GM21526 (cell line): ENCODE data around the gene URB1.
"Not testable (repeated sequence)": the region's sequence is repeated elsewhere in the genome, so short reads cannot be mapped to it uniquely, and the experiment has no call there.

ENCODE experiments used
- ATAC-seq: cut with Tn5 transposase; IDR thresholded peaks from one replicate; pipeline ENCODE4 v1.9.1; 2021; ENCODE audit warnings: moderate library complexity; ENCODE audit not compliant: unreplicated experiment, low FRiP score

URB1 gene

DNA sequence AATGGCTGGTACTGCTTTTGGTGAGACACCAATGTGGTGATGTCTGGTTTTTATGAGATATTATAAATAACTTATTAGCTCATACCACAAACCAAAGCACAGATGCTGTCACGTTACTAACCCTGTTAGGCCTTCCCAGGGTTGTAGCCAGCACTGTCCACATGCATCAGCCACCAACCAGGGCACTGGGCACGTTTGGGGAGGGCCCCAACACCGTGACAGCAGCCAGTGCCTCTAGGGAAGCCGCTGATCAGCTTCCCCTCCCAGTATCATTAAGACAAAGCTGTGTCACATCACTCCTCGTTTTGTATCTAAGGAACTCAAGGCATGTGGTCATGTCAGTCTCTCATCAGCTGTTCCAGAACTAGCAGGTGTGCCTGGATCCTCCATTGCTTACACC is 13.9 kb downstream of the URB1 start:
- ATAC-seq, result no peak

DNA sequence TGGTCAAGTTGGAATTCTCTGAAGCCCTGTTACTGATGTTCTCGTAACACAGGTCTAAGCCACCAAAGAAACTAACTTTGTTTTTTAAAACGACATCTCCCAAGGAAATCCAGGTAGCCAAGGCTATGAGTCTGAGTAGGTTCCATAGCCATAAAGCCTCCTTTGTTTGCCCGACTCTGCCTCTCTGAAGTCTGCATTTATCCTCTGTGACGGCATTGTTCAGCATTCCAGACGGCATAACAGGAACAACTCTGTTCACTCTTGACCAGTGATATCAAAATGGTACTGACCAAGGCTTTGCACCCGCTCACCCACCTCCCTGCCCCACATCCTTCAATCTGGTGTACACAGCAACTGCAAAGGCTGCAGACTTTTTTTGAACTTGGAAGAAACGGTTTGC is 14.8 kb downstream of the URB1 start:
- ATAC-seq, result no peak

DNA sequence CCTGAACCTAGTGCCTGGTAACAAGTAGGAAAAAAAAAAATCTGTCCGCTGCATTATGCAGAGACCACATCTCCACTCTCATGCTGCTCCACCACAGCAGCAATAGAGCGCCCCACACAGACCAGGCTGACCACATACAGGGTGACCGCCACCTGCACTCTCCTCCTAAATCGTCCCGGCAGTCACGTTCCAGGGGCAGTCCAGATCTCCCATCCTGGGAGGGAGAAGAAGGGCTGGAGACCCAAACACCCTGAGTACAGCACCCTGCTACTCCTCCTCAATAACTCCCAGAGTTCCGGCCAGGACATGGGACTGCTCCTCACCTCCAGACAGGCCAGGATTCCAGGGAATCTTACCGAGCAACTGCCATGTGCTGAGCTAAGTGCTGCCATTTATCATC is 15.3 kb downstream of the URB1 start:
- no peak for ATAC-seq

DNA sequence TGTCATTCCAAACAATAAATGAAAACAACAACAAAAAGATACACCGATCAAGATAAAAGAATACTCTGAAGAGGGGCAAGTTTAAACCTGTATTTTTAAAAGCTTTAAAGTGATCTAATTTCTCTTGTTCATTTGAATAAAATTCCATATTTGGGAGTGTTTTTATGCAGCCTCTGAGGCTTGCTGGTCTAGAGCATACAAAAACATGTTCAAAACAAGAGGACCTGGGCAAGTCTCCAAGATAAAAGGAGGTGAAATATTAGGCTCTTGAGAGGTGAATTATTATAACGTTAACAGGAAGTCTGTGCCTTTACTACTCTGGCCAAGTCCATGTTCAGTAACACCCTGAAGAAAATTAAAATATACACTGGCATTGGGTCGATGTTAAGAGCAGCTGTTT is 20.1 kb downstream of the URB1 start:
- ATAC-seq, result no peak

DNA sequence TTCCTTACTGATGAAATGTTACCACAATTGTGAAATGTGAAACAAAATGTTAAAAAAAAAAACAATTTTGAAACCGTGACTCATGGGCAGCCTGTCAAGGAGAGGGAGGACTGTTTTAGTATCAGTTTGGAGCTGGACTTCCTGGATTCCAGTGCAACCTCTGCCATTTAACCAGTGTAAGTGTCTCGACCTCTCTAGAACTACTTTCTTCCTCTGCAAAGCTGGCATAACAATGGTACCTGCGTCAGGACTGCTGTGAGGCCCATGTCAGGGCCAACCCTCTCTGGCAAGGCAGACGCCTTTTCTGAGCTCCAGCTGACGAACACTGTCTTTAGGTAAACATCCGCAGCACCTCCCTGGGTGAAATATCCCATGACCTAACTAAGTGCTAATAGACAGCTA is 20.9 kb downstream of the URB1 start:
- ATAC-seq, result no peak

DNA sequence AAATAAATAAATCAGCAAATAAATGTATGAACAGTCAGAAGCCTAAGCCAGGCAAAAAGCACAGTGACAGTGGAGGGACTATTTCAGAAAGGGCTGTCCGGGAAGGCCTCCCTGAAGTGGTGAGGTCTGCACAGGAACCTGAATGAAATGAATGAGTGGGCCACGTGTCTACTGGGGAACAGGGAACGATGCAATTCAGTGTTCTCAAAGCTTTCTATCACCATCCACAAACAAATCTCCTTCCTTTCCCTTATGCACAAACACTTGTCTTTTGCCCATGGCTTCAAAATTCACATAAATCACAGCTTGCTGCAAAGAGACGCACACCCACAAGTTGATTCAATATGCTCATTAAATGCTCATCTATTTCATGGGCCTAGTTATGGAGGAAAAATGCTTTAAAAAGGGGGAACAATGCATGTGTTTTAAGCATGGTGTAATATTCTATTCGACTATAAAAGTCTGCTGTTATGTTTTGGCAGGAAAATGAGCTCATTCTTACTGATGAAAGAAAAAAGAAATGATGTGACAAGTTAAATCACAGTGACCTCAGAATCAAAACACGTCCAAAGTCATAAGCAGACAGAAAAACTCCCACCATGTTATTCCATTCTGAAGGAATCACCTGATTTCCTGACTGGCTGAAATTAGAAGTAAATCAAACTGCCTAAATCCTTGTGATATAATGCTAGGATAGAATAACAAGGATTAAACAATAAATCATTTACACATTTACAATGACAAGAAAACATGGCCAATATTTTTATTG is 21.6 kb downstream of the URB1 start:
- ATAC-seq, result no peak

DNA sequence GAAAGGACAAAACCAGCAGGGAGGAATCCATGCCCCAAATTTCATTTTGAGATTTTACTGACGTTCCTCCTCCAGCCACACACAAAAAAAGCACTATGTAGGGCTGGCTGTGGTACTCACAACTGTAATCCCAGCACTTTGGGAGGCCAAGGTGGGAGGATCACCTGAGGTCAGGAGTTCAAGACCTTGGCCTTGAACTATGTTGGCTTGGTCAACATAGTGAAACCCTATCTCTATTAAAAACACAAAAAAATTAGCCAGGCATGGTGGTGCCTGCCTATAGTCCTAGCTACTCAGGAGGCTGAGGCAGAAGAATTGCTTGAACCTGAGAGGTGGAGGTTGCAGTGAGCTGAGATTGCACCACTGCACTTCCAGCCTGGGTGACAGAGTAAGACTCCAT is 23.9 kb downstream of the URB1 start:
- ATAC-seq, result not testable (repeated sequence)

DNA sequence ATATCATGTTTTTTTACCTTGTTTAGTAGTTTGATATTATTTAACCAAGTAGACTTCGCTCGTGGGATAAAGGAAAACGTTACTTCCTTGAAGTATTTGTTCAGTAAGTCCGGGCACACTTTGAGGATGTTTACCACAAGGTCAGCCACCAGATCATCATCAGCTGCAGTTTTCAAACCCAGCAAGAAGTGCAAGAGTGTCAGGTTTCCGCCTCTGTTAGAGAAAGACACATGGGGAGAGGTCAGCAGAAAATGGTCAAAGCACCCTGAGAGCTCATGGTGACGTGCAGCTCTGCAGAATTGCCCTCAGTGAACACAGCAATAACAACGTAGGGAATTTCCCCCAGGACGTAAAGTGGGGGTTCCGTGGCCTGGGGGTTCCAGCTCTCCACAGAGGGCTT is 24.4 kb downstream of the URB1 start:
- no peak for ATAC-seq

DNA sequence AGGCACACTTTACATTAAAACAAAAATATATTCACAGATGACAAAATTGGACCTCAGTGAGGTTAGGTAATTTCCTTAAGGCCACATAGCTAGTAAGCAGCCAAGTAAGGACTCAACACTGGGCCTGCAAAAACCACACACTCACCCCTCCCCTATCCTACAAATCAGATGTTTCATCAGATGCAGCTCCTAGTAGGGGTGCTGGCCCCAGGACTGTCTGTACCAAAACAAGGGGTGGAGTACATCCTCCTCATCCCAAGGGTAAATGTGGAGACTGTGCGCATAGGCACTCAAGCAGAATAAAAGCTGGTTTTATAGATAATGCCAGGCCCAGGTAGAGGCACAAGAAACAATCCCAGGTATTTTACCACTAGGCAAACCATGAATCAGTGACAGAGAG is 25.7 kb downstream of the URB1 start:
- no peak for ATAC-seq

DNA sequence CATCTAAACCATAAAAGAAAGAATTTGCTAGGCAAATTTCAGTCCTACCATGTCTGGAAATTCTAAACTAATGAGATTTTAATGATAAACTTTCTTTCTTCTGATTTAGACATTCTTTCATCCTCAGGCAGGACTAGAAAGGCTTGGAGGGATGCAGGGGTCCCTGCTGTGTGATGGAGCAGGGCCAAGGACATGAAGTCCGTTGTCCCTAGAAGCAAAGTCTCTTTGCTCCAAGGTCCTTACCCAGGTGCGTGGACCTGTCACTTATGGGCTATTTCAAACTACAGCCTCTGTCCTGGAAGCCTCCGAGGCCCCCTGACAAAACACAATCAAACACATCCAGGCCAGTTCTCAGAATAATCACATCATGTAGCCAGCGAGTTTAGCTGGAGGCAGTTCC is 26.6 kb downstream of the URB1 start:
- ATAC-seq, result no peak

DNA sequence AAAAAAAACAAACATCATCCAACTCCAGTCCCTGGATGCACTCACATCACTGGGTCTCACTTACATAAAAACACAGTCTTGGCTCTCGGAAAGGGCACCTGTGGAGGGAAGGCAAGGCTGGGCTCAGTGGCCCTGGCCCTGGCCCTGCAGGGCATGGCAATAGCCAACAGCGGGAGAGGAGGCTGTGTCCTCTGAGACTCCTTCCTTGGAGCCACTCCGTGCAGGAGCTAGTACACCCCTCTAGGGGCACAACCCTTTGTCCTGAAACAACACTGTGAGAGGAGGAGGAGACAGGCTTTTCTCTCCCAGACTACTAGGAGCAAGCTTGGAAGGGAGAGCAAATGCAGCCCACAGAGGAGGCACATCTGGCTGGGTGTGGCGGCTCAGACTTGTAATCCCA is 28.0 kb downstream of the URB1 start:
- ATAC-seq, result no peak

DNA sequence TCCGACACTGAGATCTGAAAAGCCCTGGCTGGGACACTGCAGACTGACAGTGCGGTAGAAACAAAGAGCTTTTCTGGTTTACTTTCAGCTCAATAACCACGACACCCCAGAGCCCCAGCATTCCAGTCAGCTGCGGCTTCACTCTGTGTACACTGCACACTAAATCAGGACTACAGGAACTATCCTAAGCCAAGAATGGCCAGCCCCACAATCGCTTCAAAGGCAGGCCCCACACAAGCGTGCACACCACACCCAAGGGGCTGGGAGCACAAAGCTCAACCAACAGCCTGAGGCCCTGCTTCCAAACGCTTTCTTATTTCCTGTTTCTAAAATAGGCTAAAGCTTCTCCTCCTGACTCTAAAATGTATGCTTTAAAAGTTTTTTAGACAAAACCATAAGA is 28.4 kb downstream of the URB1 start:
- no peak for ATAC-seq

DNA sequence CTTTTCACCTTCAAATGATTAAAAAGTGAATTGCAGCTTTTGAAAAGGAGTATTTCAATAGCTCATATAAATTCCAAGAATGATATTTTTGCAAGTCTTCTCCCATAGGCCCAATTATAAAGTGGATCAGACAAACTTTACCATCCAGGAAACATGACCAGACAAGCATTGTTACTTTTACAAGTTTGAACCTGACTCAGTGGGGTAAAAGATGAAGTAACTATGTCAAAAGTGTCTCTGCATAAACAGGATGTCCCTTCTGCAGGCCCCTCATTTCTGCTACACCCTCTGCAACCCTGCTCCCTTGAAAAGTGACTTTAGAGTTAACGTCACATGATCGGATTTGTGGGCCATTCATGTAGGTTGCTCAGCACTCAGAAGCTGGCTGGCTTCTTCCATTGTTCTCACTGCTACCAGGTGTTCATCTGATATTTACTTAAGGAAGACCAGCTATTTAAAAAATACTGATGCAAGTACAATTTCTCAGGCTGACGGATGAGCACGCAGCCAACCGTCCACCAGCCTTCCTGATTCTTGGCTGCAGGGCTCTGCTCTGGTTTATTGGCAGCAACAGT is 32.3 kb downstream of the URB1 start:
- no peak for ATAC-seq

DNA sequence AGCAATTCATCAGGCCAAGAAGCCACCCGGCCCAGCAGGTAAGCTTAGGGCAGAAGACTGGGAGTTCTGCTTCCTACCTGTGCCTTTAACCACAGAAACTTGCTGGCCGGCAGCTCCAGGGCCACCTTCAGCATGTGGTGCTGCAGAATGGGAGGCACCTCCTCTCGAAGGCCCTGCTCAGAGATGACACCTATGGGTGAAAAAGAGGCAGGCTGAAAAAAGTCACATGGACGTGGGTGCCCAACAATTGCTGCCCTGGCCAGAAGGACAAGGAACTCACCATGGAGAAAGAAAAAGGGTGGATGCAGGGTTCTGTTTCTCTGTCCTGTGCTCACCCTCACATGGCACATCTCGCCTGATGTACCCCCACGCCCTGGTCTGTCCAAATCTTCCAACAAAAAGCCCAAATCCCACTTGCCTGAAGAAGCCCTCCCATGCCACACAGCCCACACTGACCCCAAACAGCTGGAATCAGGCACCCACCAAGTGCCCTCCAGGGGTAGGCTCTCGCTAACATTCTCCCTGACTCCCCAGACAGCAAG is 33.0 kb downstream of the URB1 start:
- no peak for ATAC-seq

DNA sequence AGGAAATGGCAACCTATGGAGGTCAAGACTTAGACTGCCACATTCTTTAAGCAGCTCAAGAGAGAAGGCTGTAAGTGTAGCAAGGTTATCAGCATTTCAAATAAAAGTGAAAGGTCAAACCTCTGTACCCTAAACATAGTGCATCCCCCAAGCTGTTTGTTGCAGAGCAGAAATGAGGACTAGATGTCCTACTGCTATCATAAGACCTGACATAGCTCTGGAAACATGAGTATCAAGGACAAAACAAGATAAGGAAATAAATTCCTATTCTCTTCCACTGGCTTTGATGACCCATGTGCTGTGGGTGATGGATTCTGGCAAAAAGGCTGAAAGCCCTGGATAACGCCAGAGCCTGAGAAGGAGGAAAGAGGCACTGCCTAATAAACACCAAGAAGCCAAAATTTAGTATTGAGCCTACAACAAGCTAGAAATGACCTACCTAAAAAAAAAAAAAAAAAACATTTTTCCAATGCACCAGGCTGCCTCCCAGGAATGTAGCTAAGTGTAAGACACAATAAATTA is 35.9 kb downstream of the URB1 start:
- ATAC-seq, result no peak

DNA sequence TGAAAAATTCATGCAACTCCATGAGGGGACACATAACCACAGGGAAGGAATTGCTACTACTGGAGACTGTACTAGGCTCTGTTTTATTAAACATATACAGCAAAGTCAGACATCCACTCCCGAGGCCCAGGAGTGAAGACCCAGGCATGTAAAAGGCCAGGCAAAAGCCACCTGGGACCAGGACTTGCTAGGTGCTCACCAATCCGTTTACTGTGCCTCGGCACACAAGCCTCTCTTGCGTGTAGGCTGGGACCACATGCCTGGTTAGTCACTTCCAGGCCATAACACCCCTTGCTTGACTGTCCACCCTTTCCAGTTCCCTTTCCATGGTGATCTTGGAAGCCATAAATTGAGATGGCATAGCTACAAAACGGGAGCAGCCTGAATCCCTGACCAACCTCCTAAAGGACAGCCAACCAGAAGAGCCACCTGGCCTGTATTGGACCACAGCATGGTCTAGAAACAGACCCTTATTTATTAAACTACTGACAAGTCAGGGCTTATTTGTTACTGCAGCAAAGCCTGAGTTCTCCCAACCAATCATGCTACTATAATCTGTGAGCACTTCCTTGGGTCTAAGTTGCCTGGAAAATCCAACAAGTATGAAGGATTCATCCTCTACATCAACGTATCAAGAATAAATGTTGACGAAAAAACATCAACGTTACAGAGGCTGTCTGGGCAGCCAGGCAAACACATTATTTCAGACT is 39.7 kb downstream of the URB1 start:
- ATAC-seq, result no peak

DNA sequence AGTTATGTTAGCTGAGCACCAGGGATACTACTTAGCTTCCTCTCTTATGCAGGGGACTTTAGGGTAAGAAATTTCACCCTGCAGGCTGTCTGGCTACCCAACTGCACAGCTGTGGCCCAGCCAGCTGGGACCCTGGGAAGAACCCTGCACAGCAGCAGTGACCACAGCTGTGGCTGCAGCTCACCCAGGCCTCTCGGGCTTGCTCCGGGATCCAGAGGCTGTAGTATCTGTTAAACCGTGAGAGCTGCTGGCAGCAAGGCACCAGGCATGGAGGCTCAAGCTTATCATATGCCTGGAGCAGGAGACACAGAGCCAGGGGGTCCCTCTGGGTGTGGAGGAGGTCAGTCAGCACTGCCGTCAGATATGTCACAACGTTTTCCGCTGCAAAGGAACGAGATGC is 40.3 kb downstream of the URB1 start:
- ATAC-seq, result no peak

DNA sequence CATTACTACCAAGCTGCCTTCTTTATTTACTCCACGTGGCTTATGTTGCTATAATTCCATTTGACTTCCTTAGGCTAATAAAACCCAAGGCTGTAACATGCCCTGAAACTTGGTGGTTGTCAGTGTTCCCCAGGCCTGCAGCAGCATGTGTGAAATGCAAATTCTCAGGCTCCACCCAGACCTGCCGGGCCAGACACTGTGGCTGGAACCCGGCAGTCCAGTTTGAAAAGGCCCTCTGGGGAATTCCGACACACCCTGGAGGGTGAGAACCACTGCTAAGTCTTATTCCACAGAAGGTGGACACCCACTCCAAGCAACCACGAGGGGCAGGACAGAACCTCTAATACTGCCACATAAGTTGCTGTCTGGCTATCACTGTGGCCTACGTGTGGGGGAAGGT is 41.4 kb downstream of the URB1 start:
- ATAC-seq, result no peak

DNA sequence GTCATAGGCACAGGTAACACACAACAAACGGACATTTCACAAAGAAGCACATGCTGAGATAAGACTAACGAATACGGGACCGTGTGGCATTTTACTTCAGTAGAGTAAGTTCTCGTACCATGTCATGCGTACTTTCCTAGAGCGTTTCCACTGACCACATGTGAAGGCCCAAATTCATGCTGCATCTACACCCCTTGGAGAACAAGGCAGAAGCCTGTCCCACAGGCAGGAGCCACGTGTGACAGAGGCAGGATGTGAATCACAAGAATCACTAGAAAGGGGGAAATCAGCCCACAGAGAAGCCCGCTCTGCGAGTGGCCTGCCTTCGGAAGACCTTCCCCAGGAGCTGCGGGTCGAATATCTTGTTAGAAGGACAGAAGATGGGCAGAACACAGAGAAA is 41.8 kb downstream of the URB1 start:
- ATAC-seq, result no peak

DNA sequence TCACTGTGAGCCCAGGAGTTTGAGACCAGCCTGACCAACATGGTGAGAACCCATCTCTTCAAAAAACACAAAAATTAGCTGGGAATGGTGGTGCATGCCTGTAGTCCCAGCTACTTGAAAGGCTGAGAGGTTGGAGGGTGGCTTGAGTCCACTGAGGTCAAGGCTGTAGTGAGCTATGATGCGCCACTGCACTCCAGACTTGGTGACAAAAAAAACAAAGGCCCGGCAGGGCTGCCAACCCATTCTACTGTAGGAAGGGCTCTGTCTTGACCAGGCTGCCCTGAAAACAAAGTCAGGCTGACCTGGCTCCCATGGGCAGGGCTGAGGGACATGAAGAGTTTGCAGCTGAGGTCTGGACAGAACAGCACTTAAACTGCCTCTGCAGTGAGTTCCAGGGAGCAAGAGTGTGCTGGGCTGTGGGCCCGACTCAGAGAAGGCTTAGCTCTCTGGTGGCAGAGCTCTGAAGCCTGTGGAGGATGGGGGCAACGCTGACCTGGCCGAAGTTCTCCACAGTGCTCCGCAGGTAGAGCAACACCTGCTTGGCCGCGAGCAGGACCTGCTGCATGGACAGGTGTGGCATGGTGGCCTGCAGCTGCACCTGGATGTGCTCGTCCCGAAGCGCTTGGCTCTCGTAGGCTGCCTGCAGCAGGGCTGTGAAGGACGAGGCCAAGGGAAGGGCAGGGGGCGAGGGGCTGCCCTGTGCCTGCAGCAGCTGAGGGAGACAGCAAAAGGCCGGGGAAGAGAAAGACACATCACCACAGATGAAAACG is 42.4 kb downstream of the URB1 start:
- no peak for ATAC-seq
